BLaER1 (cell line): ENCODE data around the gene HOXA3.

Source experiments
- H3K27ac ChIP-seq: shearing (Covaris generic); formaldehyde crosslinking; 2 replicates; pipeline ENCODE4 v1.8.1; 2022
- H3K27me3 ChIP-seq: shearing (Covaris generic); formaldehyde crosslinking; 2 replicates; pipeline ENCODE4 v1.8.1; 2022
- H3K36me3 ChIP-seq: shearing (Covaris generic); formaldehyde crosslinking; 2 replicates; pipeline ENCODE4 v1.8.1; 2022
- H3K4me1 ChIP-seq: shearing (Covaris generic); formaldehyde crosslinking; 2 replicates; pipeline ENCODE4 v1.8.1; 2022
- H3K4me2 ChIP-seq: shearing (Covaris generic); formaldehyde crosslinking; 2 replicates; pipeline ENCODE4 v1.8.1; 2022
- H3K4me3 ChIP-seq: shearing (Covaris generic); formaldehyde crosslinking; 2 replicates; pipeline ENCODE4 v1.8.1; 2022
- H3K9ac ChIP-seq: shearing (Covaris generic); formaldehyde crosslinking; 2 replicates; pipeline ENCODE4 v1.8.1; 2022
- H3K9me3 ChIP-seq: shearing (Covaris generic); formaldehyde crosslinking; 2 replicates; pipeline ENCODE4 v1.8.1; 2022
- H4K20me1 ChIP-seq: shearing (Covaris generic); formaldehyde crosslinking; 2 replicates; pipeline ENCODE4 v1.8.1; 2022
- Cebpa-rat ChIP-seq: shearing (Covaris generic); IDR thresholded peaks from 2 replicates; pipeline ENCODE4 v1.8.1; 2022

HOXA3 gene

DNA sequence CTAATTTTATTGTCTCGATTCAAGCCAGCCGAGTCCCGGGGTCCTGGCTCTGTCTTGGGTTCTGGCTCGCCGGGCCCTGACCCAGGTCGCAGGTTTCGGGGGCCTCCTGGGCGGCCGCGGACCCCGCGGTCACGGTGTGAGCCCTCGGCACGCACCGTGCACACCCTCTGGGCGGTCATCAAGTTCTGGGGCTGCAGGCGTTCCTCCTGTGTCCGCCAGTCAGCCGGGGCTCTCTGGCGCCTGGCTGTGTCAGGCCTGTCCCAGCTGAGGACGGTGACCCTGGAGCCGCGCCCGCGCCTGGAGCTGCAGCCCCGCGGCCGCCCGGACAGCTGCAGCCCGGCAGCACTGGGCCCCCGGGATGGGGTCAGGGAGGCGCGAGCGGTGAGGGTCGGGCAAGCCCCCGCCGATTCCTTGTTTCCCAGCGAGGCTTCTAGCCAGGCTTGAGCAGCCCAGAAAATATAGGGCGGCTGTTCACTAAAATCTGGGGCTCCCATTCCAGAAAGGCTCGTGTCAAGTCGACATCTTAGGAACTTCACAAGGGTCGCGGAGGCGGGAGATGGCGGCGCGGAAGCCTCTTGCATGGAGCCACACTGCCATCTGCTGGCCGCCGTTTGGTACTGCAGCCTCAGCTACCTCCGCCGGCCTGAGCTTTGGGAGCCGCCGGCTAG lies 8.3 kb upstream of the HOXA3 start:
- no peak overlapping the region for H3K9ac ChIP-seq
- peaks cover 100% of the 10 kb centered on the region for H3K27me3 ChIP-seq
- H3K4me2 ChIP-seq, result peak overlapping the region; percentile 95
- H4K20me1 ChIP-seq, result peaks cover 88% of the 10 kb centered on the region
- H3K27ac ChIP-seq, result no peak overlapping the region
- peaks cover 37% of the 10 kb centered on the region for H3K9me3 ChIP-seq
- peaks cover 9% of the 10 kb centered on the region for H3K4me1 ChIP-seq
- peak overlapping the region; percentile 66 for H3K4me3 ChIP-seq
- no peaks in the 10 kb centered on the region for H3K36me3 ChIP-seq
- no peak for TF ChIP-seq Cebpa-rat

DNA sequence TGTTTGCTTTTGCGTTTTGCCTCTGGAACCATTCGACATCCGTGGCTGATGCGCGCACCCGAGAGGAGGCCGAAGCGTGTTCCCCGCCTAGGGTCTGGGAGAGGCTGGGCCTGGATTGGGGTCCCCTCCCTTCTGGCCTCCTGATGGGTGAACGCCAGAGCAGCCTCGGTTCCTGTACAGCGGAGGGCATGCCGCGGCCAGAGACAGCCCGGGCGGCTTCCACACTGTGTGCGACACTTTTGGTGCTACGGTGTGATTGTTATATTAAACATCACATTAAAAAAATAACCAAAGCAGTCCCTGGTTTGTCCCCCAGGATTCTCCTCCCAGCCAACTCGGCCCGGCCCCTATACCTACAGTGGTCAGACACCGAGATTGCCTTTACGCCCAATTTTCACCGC lies 7.8 kb upstream of the HOXA3 start:
- Histone ChIP-seq H3K4me3 (peak overlapping the region; percentile 66), H3K27me3 (peaks cover 100% of the 10 kb centered on the region), H4K20me1 (peaks cover 88% of the 10 kb centered on the region)

DNA sequence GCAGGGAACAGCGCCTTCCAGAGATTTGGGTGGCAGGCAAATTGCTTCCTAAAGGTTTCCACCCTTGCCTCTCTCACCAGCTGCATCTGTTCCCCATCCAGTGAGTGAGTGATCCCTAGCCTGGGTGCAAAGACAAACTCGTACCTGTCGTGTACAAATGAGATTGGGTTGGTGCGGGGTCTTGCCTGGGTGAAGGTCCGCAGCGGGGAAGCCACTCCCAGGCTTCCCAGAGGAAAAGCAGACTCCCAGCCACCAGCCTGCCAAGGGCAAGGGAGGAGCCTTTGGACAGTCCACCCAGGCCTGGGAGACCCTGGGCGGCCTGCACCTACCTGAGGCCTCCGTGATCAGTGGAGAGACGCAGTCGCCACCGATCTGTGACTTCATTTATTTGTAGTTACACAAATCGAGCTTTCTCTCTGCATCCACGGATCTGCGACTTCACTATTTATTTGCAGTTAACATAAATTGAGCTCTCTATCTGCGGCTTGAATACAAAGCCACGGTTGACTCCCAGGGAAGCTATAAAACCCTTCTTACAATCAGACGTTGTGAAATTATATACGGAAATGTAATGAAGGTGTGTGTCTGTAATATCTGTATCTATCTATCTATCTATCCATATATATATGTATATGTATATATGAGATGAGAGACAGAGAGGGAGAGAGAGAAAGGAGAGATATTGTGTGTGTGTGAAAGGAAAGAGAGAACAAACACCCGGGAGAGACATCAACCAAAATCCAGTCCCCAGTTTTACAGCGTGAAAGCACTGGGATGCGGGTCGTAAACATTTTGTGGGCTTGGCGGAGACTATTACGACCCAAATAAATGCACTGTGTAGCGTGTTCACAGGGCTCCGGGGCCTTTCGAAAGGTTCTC lies 7.1 kb upstream of the HOXA3 start:
- H3K27me3 ChIP-seq, result peaks cover 100% of the 10 kb centered on the region
- H3K4me2 ChIP-seq, result peak overlapping the region; percentile 95; the same call in 1 of the 2 replicates

More for the DNA sequence above, 7.8 kb upstream of the HOXA3 start:
- Histone ChIP-seq H3K27ac (no peak overlapping the region), H3K9me3 (peaks cover 37% of the 10 kb centered on the region), H3K9ac (no peak overlapping the region), H3K4me1 (peaks cover 9% of the 10 kb centered on the region), H3K4me2 (peak overlapping the region; percentile 95), H3K36me3 (no peaks in the 10 kb centered on the region)
- no peak for TF ChIP-seq Cebpa-rat

DNA sequence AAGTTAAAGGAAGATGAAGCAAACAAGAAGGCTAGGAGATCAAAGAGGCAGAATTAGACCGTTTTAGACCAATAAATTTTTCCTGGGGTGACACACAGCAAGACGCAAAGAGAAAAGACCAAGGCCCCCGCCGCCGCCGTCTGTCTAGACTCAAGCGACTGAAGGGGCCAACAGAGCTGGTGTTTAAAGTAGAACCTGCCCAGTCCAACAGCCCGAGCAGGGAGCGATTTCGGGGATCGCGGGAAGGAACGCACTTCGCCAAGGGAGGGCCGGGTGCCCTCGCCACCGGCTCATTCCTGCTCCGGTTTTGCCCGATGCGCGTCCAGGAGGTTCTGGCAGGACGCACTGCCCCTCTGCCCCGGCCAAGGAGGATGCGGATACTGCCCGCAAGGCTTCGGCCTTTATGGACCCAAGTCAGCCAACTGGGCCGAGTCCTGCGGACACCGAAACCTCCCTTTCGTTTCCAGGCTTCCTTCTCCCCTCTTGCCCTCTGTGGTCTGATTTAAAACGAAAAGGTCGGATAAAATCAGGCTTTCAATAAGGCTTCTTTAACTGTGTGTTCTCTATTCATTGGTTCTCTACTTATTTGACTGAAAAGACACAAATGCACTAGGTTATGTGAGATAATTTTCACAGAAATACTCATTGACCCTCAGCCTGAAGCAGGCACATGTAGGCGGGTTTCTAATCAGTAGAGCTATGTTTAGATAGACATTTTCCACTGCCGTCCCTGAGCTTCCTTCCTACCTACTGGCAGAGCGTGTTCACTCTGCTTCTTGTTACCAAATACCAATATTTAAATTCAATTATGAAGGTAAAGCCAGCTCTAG lies 6.3 kb upstream of the HOXA3 start:
- Histone ChIP-seq H3K4me2 (no peak overlapping the region), H4K20me1 (peaks cover 88% of the 10 kb centered on the region), H3K27ac (no peak overlapping the region), H3K36me3 (no peaks in the 10 kb centered on the region), H3K9ac (no peak overlapping the region), H3K9me3 (peaks cover 41% of the 10 kb centered on the region), H3K27me3 (peaks cover 100% of the 10 kb centered on the region), H3K4me3 (no peak overlapping the region), H3K4me1 (peaks cover 9% of the 10 kb centered on the region)
- TF ChIP-seq Cebpa-rat, result no peak

More for the DNA sequence above, 7.1 kb upstream of the HOXA3 start:
- H3K9ac ChIP-seq, result no peak overlapping the region
- no peaks in the 10 kb centered on the region for H3K36me3 ChIP-seq
- TF ChIP-seq Cebpa-rat, result no peak
- no peak overlapping the region for H3K4me3 ChIP-seq
- peaks cover 41% of the 10 kb centered on the region for H3K9me3 ChIP-seq
- peaks cover 88% of the 10 kb centered on the region for H4K20me1 ChIP-seq
- peaks cover 9% of the 10 kb centered on the region for H3K4me1 ChIP-seq
- H3K27ac ChIP-seq, result no peak overlapping the region

DNA sequence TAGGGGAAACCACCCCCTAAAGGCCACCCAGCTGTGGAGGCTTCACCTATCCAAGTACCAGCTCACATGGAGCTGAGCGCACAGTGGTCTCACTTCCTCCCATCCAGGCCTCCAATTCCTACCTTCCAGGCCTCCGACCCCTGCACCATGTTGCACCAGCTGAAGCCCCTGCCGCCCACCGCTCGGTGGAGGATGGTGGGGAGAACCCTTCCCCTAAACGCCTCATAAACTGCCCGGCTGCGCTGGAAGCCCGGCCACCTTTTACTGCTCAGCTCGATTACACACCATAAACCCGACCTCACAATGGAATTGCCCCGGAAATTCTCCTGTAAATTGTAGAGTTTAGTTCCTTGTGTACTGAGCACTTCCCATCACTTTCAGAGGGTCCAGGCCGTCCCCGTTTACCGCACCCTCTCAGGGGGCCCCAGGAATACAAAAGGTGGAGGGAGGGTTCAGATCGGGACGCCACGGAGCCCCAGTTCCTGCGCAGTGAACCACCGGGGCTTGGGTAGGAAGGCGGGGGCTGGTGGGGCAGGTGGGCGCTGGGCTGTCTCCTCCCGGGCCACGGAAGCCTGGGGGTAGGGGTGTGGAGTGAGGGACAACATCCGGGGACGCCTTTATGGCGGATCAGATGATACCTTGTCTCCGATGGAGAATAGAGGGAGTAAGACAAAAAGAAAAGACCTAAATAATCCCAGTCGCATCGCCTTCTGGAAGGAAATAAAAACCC lies 5.5 kb upstream of the HOXA3 start:
- no peaks in the 10 kb centered on the region for H3K36me3 ChIP-seq
- H3K9ac ChIP-seq, result no peak overlapping the region
- peaks cover 9% of the 10 kb centered on the region for H3K4me1 ChIP-seq
- peaks cover 100% of the 10 kb centered on the region for H3K27me3 ChIP-seq
- no peak overlapping the region for H3K4me2 ChIP-seq
- no peak overlapping the region for H3K27ac ChIP-seq
- H3K9me3 ChIP-seq, result peaks cover 41% of the 10 kb centered on the region
- no peak overlapping the region for H3K4me3 ChIP-seq
- H4K20me1 ChIP-seq, result peaks cover 88% of the 10 kb centered on the region
- no peak for TF ChIP-seq Cebpa-rat

DNA sequence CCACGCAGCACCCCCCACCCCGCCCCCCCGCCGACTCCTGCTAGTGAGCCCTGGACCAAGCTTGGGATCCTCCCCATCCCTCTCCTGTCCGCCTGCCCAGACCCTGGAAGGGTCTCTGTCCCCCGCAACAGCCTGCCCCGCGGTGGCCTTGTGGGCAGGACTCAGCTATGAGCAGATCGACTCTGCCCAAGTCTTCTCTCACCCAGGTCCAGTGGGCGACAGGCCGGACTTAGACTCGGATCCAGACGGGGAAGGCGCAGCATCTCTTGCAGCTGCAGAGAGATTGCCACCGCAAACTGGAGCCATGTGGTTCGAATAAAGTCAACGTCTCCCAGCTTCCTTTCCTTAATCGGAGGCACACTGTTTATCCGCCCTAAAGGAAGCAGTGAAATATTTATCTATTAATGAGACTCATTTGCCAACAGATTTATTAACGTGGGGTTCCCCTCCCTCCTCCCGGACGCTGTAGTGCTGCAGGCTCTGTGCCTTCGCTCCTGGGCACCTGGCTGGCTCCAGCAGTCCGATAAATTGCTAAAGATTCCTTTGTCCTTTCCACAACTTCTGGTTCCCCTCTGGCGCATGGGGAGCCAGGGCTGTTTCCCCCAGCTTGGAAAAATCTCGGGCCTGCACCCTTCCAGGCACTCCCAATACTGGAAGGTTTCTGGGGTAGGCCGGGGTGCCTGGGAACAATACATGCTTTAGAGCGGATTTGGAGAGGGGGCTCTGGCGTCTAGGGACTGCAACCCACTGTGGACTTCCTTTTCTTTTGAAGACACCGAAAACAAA lies 4.7 kb upstream of the HOXA3 start:
- Histone ChIP-seq H3K4me2 (no peak overlapping the region), H4K20me1 (peaks cover 88% of the 10 kb centered on the region), H3K9me3 (peaks cover 41% of the 10 kb centered on the region), H3K27ac (no peak overlapping the region), H3K36me3 (no peaks in the 10 kb centered on the region), H3K4me1 (peaks cover 13% of the 10 kb centered on the region), H3K4me3 (no peak overlapping the region), H3K27me3 (peaks cover 100% of the 10 kb centered on the region), H3K9ac (no peak overlapping the region)
- no peak for TF ChIP-seq Cebpa-rat

DNA sequence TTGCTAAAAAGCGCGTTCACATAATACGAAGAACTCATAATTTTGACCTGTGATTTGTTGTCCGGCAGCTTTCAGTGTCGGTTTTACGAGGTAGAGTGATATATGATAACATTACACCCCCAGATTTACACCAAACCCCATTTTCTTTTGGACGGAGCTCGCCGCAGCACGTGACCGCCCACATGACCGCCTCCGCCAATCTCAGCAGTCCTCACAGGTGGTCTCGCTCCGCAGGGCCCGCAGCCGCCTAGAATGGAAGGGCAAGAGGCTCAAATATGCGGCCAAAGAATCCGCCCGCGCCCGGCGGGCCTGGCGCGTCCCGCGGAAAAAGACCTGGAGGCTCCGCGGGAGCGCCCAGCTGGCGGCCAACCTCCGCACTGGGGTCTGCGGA lies 4.1 kb upstream of the HOXA3 start, which contains the start of gene HOXA7:
TSS of gene HOXA7 (minus strand) at position 168 of the 391 bp plus-strand sequence. CDS start at position 38, 130 bp downstream.
- no peak within 1 kb of the TSS for H3K4me2 ChIP-seq
- H3K27ac ChIP-seq, result no peak within 1 kb of the TSS
- H4K20me1 ChIP-seq, result peaks cover 89% of the 10 kb centered on the region
- H3K9ac ChIP-seq, result no peak within 1 kb of the TSS
- H3K9me3 ChIP-seq, result peaks cover 41% of the 10 kb centered on the region
- no peak for TF ChIP-seq Cebpa-rat
- H3K27me3 ChIP-seq, result peaks cover 100% of the 10 kb centered on the region
- H3K4me1 ChIP-seq, result peaks cover 19% of the 10 kb centered on the region
- 0 out of 2 replicates have a peak within 1 kb of the TSS, but pooled peaks have one; percentile 23 for H3K4me3 ChIP-seq
- no peaks in the 10 kb centered on the region for H3K36me3 ChIP-seq

DNA sequence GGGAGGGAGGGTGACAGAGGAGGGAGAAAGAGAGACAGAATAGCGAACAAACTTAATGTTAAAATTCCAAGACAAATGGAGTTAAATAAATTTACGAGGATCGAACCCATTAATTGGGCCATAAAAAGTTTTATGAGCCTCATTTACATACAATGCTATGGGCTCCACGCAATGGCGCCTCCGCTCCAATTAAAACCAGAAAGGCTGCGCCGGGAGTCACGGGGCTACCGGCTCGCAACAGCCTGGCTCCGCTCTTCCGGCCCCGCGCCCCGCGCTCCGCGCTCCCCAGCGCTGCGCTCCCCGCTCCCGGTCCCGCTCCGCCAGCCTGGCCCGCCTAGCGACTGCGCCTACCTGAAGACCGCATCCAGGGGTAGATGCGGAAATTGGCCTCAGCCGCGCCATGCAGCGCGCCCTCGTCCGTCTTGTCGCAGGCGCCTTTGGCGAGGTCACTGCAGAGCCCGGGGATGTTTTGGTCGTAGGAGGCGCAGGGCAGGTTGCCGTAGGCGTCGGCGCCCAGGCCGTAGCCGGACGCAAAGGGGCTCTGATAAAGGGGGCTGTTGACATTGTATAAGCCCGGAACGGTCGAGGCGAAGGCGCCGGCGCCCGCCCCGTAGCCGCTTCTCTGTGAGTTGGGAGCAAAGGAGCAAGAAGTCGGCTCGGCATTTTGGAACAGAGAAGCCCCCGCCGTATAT lies 3.6 kb upstream of the HOXA3 start:
- Histone ChIP-seq H3K4me3 (0 out of 2 replicates have a peak overlapping the region, but pooled peaks have one; percentile 23), H3K4me2 (no peak overlapping the region)
- no peak for TF ChIP-seq Cebpa-rat

More for the DNA sequence above, 3.6 kb upstream of the HOXA3 start:
- Histone ChIP-seq H4K20me1 (peaks cover 94% of the 10 kb centered on the region), H3K27ac (no peak overlapping the region), H3K9me3 (peaks cover 41% of the 10 kb centered on the region), H3K27me3 (peaks cover 100% of the 10 kb centered on the region), H3K4me1 (peaks cover 24% of the 10 kb centered on the region), H3K9ac (no peak overlapping the region), H3K36me3 (no peaks in the 10 kb centered on the region)
